GM23338 (cell line): ENCODE measurements around the gene RAMP1. TPM values are rescaled to one million over a fixed set of nuclear protein-coding genes. Genes with fewer than 3 reads are reported as not detected.

Source experiments
- ATAC-seq: fragments of 200-7000 bp; cut with Tn5 transposase; 3 replicates; pipeline ENCODE4 v1.9.1; 2020
- DNase-seq: peaks from one replicate; pipeline ENCODE4 v3.0.0-alpha.2; 2015; ENCODE audit warnings: low spot score
- H2AFZ ChIP-seq: fragments of 200-600 bp; sonication (generic); 2 replicates; pipeline ENCODE4 v1.8.0; 2016; ENCODE audit warnings: antibody characterized with exemption, mild to moderate bottlenecking, moderate library complexity
- H3F3A ChIP-seq: fragments of 200-600 bp; sonication (generic); replicated peaks from 2 replicates; pipeline ENCODE4 v1.8.0; 2017; ENCODE audit warnings: antibody characterized with exemption, mixed run types, low read depth
- H3K27ac ChIP-seq: fragments of 200-600 bp; sonication (generic); 2 replicates; pipeline ENCODE4 v1.6.1; 2016; ENCODE audit warnings: low read depth
- H3K27me3 ChIP-seq: fragments of 200-600 bp; sonication (generic); 2 replicates; pipeline ENCODE4 v1.8.0; 2016; ENCODE audit warnings: mild to moderate bottlenecking, mixed run types, moderate library complexity; ENCODE audit not compliant: insufficient read depth
- H3K36me3 ChIP-seq: fragments of 200-600 bp; sonication (generic); 2 replicates; pipeline ENCODE4 v1.8.0; 2016; ENCODE audit warnings: mild to moderate bottlenecking; ENCODE audit not compliant: insufficient read depth
- H3K4me1 ChIP-seq: fragments of 200-600 bp; sonication (generic); 2 replicates; pipeline ENCODE4 v1.8.0; 2016; ENCODE audit warnings: mild to moderate bottlenecking, moderate library complexity; ENCODE audit not compliant: insufficient read depth
- H3K4me2 ChIP-seq: fragments of 200-600 bp; sonication (generic); 2 replicates; pipeline ENCODE4 v1.7.1; 2017; ENCODE audit warnings: mixed run types
- H3K4me3 ChIP-seq: fragments of 200-600 bp; sonication (generic); 2 replicates; pipeline ENCODE4 v1.6.1; 2016; ENCODE audit warnings: mixed run types
- H3K79me2 ChIP-seq: fragments of 200-600 bp; sonication (generic); replicated peaks from 2 replicates; pipeline ENCODE4 v1.8.0; 2017; ENCODE audit warnings: mild to moderate bottlenecking; ENCODE audit not compliant: insufficient read depth
- H3K9me2 ChIP-seq: fragments of 200-600 bp; sonication (generic); 2 replicates; pipeline ENCODE4 v1.8.0; 2017; ENCODE audit not compliant: insufficient read depth
- H4K20me1 ChIP-seq: fragments of 200-600 bp; sonication (generic); replicated peaks from 2 replicates; pipeline ENCODE4 v1.8.0; 2017; ENCODE audit warnings: mild to moderate bottlenecking; ENCODE audit not compliant: insufficient read depth
- H3K27ac Mint-ChIP-seq: 2 replicates; pipeline ENCODE4 v1.8.0; 2020; ENCODE audit warnings: inconsistent platforms, mild to moderate bottlenecking, moderate library complexity, mixed read lengths
- H3K27me3 Mint-ChIP-seq: 3 replicates; pipeline ENCODE4 v1.8.0; 2022; ENCODE audit warnings: low read depth, mild to moderate bottlenecking, moderate library complexity, mixed read lengths, inconsistent platforms; ENCODE audit not compliant: insufficient read depth, poor library complexity
- H3K36me3 Mint-ChIP-seq: 3 replicates; pipeline ENCODE4 v1.8.0; 2021; ENCODE audit warnings: low read depth, mild to moderate bottlenecking, inconsistent platforms, moderate library complexity, mixed read lengths
- H3K4me1 Mint-ChIP-seq: 3 replicates; pipeline ENCODE4 v1.8.0; 2020; ENCODE audit warnings: mild to moderate bottlenecking, inconsistent platforms, mixed read lengths
- H3K4me3 Mint-ChIP-seq: 3 replicates; pipeline ENCODE4 v1.8.0; 2021; ENCODE audit warnings: moderate library complexity, mild to moderate bottlenecking, inconsistent platforms, mixed read lengths
- H3K9me3 Mint-ChIP-seq: 3 replicates; pipeline ENCODE4 v1.8.0; 2020; ENCODE audit warnings: moderate library complexity, mild to moderate bottlenecking, inconsistent platforms, mixed read lengths
- CREB1 ChIP-seq: fragments of 250-450 bp; sonication (Bioruptor Pico); IDR thresholded peaks from 2 replicates; pipeline ENCODE4 v1.5.0; 2020; ENCODE audit warnings: low read depth, mild to moderate bottlenecking, moderate library complexity
- EZH2 ChIP-seq: fragments of 200-600 bp; sonication (generic); IDR thresholded peaks from one replicate; pipeline ENCODE4 v1.8.0; 2017; ENCODE audit warnings: antibody characterized with exemption, mild to moderate bottlenecking, low read depth; ENCODE audit not compliant: unreplicated experiment
- EZH2phosphoT487 ChIP-seq: fragments of 200-600 bp; sonication (generic); IDR thresholded peaks from one replicate; pipeline ENCODE4 v1.8.1; 2018; ENCODE audit warnings: antibody characterized with exemption; ENCODE audit not compliant: unreplicated experiment
- JUNB ChIP-seq: IDR thresholded peaks from one replicate; pipeline ENCODE4 v1.6.1; 2016; ENCODE audit warnings: antibody characterized with exemption; ENCODE audit not compliant: unreplicated experiment
- NANOG ChIP-seq: IDR thresholded peaks from 2 replicates; pipeline ENCODE4 v1.6.1; 2016; ENCODE audit warnings: antibody characterized with exemption, borderline replicate concordance
- POLR2AphosphoS5 ChIP-seq: IDR thresholded peaks from 2 replicates; pipeline ENCODE4 v1.6.1; 2016; ENCODE audit warnings: antibody characterized with exemption, low read depth
- STAT1 ChIP-seq: IDR thresholded peaks from one replicate; pipeline ENCODE4 v1.6.1; 2016; ENCODE audit warnings: antibody characterized with exemption; ENCODE audit not compliant: unreplicated experiment
- ZNF114 ChIP-seq: fragments of 250-450 bp; sonication (Bioruptor Pico); IDR thresholded peaks from 2 replicates; pipeline ENCODE4 v1.5.0; 2020; ENCODE audit warnings: mild to moderate bottlenecking, moderate library complexity
- ZNF331 ChIP-seq: fragments of 250-450 bp; sonication (Bioruptor Pico); IDR thresholded peaks from 2 replicates; pipeline ENCODE4 v1.5.0; 2020; ENCODE audit warnings: low read depth, mild to moderate bottlenecking, moderate library complexity
- ZNF462 ChIP-seq: fragments of 250-450 bp; sonication (Bioruptor Pico); IDR thresholded peaks from 2 replicates; pipeline ENCODE4 v1.5.0; 2020; ENCODE audit warnings: mild to moderate bottlenecking, moderate library complexity
- polyA plus RNA-seq: library from polyadenylated mRNA; unstranded; fragments of >200 nt; fragmentation: Nextera tagmentation; extraction: Ambion mirVana; gene quantifications from 2 replicates; pipeline ENCODE4 v1.2.1, GENCODE V29; 2016
- total RNA-seq: library from RNA; depleted of rRNA; stranded (reverse); fragments of >200 nt; shearing (Covaris generic); gene quantifications from 2 replicates; pipeline ENCODE4 v1.2.3, GENCODE V29; 2014
- TF ChIP-seq, protein P1 (sequence below): IDR thresholded peaks from 2 replicates; pipeline ENCODE4 v1.6.1; 2016; ENCODE audit warnings: antibody characterized with exemption
- TF ChIP-seq, protein P2 (sequence below): IDR thresholded peaks from one replicate; pipeline ENCODE4 v1.6.1; 2018; ENCODE audit warnings: antibody characterized with exemption; ENCODE audit not compliant: unreplicated experiment
- TF ChIP-seq, protein P3 (sequence below), 2 experiments: fragments of 200-600 bp in 1 of 2; sonication (generic) in 1 of 2; conservative IDR thresholded peaks; 2 replicates each; pipeline versions ENCODE4 v1.5.1 to v1.6.1; 2016 to 2017; ENCODE audit warnings: antibody characterized with exemption in 2 of 2, low read depth in 2 of 2, mild to moderate bottlenecking in 2 of 2, moderate library complexity in 1 of 2

RAMP1 gene
- total and polyA plus RNA-seq, 2 experiments from 2014 or later: 1.7 to 3.3 TPM

DNA sequence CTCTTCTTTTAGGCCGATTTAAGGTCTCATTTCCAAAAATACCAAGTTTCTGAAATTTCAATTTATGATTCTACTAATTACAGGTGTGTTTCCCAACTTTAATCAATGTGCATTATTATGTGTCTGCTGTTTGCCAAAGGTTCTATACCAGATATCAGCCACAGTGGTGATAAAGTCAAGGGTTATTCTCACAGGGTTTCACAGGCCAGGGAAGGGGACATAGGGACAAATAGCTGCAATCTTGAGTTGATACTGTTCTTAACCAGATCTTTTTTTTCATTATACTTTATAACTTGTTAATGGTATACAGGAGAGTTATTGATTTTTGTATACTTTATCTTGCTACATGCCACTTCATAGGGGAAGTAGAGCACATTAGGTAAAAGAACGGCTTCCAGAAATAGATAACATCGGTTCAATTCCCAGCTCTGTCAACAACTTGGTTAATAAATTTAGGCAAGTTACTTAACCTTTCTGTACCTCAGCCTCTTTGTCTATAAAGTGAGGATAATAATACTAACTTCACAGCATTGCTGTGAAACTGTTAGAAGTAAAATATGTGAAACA lies 31.9 kb upstream of the RAMP1 start:
- no peak overlapping the region for H3K27ac ChIP-seq

More for the DNA sequence above, 31.9 kb upstream of the RAMP1 start:
- Histone ChIP-seq H4K20me1 (no peaks in the 10 kb centered on the region), H3F3A (no peaks in the 10 kb centered on the region), H3K79me2 (no peaks in the 10 kb centered on the region), H3K9me2 (no peaks in the 10 kb centered on the region), H3K36me3 (no peaks in the 10 kb centered on the region), H3K4me2 (no peak overlapping the region), H3K4me1 (no peaks in the 10 kb centered on the region), H3K4me3 (no peak overlapping the region), H2AFZ (no peak overlapping the region), H3K27me3 (no peaks in the 10 kb centered on the region)
- Mint-ChIP-seq H3K27ac (no peak overlapping the region), H3K4me1 (no peaks in the 10 kb centered on the region), H3K27me3 (no peaks in the 10 kb centered on the region), H3K36me3 (no peaks in the 10 kb centered on the region), H3K9me3 (no peaks in the 10 kb centered on the region), H3K4me3 (no peak overlapping the region)
- TF ChIP-seq ZNF462 (CRISPR knock-in tag): no peak
- TF ChIP-seq, protein P1, sequence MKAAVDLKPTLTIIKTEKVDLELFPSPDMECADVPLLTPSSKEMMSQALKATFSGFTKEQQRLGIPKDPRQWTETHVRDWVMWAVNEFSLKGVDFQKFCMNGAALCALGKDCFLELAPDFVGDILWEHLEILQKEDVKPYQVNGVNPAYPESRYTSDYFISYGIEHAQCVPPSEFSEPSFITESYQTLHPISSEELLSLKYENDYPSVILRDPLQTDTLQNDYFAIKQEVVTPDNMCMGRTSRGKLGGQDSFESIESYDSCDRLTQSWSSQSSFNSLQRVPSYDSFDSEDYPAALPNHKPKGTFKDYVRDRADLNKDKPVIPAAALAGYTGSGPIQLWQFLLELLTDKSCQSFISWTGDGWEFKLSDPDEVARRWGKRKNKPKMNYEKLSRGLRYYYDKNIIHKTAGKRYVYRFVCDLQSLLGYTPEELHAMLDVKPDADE: no peak
- TF ChIP-seq EZH2phosphoT487: no peak
- TF ChIP-seq JUNB: no peak
- no peak for TF ChIP-seq POLR2AphosphoS5
- no peak for TF ChIP-seq STAT1
- TF ChIP-seq, protein P2, sequence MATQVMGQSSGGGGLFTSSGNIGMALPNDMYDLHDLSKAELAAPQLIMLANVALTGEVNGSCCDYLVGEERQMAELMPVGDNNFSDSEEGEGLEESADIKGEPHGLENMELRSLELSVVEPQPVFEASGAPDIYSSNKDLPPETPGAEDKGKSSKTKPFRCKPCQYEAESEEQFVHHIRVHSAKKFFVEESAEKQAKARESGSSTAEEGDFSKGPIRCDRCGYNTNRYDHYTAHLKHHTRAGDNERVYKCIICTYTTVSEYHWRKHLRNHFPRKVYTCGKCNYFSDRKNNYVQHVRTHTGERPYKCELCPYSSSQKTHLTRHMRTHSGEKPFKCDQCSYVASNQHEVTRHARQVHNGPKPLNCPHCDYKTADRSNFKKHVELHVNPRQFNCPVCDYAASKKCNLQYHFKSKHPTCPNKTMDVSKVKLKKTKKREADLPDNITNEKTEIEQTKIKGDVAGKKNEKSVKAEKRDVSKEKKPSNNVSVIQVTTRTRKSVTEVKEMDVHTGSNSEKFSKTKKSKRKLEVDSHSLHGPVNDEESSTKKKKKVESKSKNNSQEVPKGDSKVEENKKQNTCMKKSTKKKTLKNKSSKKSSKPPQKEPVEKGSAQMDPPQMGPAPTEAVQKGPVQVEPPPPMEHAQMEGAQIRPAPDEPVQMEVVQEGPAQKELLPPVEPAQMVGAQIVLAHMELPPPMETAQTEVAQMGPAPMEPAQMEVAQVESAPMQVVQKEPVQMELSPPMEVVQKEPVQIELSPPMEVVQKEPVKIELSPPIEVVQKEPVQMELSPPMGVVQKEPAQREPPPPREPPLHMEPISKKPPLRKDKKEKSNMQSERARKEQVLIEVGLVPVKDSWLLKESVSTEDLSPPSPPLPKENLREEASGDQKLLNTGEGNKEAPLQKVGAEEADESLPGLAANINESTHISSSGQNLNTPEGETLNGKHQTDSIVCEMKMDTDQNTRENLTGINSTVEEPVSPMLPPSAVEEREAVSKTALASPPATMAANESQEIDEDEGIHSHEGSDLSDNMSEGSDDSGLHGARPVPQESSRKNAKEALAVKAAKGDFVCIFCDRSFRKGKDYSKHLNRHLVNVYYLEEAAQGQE: no peak
- TF ChIP-seq ZNF114 (CRISPR knock-in tag): no peak
- no peak for TF ChIP-seq ZNF331
- no peak for TF ChIP-seq NANOG
- TF ChIP-seq, protein P3, sequence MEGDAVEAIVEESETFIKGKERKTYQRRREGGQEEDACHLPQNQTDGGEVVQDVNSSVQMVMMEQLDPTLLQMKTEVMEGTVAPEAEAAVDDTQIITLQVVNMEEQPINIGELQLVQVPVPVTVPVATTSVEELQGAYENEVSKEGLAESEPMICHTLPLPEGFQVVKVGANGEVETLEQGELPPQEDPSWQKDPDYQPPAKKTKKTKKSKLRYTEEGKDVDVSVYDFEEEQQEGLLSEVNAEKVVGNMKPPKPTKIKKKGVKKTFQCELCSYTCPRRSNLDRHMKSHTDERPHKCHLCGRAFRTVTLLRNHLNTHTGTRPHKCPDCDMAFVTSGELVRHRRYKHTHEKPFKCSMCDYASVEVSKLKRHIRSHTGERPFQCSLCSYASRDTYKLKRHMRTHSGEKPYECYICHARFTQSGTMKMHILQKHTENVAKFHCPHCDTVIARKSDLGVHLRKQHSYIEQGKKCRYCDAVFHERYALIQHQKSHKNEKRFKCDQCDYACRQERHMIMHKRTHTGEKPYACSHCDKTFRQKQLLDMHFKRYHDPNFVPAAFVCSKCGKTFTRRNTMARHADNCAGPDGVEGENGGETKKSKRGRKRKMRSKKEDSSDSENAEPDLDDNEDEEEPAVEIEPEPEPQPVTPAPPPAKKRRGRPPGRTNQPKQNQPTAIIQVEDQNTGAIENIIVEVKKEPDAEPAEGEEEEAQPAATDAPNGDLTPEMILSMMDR (conservative IDR thresholded peaks at IDR 0.05; ENCODE audit: low read depth in 2 of 2): no peak
- TF ChIP-seq CREB1 (CRISPR knock-in tag): no peak
- no peak for TF ChIP-seq EZH2
- ATAC-seq (no peak), DNase-seq (no peak)
